SK-N-SH (cell line): ENCODE measurements around the gene UBE2E3. TPM values are rescaled to one million over a fixed set of nuclear protein-coding genes. Genes with fewer than 3 reads are reported as not detected.

ENCODE experiments used
- CTCF ChIA-PET: fragments of 300-600, 350-600 bp; formaldehyde crosslinking; extraction: SDS; loops from one replicate; lab custom pipeline; 2021; lab: Yijun Ruan, JAX
- POLR2A ChIA-PET: fragments of 350-600 bp; sonication (Branson Sonifier 250); formaldehyde crosslinking; extraction: SDS; loops from one replicate; lab custom pipeline; 2020; ENCODE audit warnings: antibody characterized with exemption, inconsistent platforms; lab: Yijun Ruan, JAX
- DNase-seq: peaks from one replicate; pipeline ENCODE4 v3.0.0; 2012
- H2AFZ ChIP-seq: fragments of 200-600 bp; sonication (generic); 2 replicates; pipeline ENCODE4 v1.8.1; 2016; ENCODE audit warnings: antibody characterized with exemption, mild to moderate bottlenecking, low read depth
- H3F3A ChIP-seq: fragments of 200-600 bp; sonication (generic); replicated peaks from 2 replicates; pipeline ENCODE3; 2016; ENCODE audit warnings: antibody characterized with exemption, mild to moderate bottlenecking; ENCODE audit not compliant: insufficient read depth
- H3K27ac ChIP-seq, 2 experiments: fragments of 200-500 bp in 1 of 2; fragments of 200-600 bp in 1 of 2; sonication (Bioruptor generic) in 1 of 2; sonication (generic), shearing (Covaris generic) in 1 of 2; 2 replicates each; pipeline versions ENCODE4 v1.5.1 to v1.6.1; 2014 to 2016; ENCODE audit warnings: low read depth in 2 of 2, inconsistent platforms in 1 of 2, low read length in 1 of 2, mild to moderate bottlenecking in 1 of 2, mixed read lengths in 1 of 2
- H3K27me3 ChIP-seq: fragments of 200-600 bp; sonication (generic), shearing (Covaris generic); 2 replicates; pipeline ENCODE4 v1.6.1; 2016; ENCODE audit warnings: mixed run types; ENCODE audit not compliant: insufficient read depth
- H3K36me3 ChIP-seq, 2 experiments: fragments of 200-500 bp in 1 of 2; fragments of 200-600 bp in 1 of 2; sonication (Bioruptor generic) in 1 of 2; sonication (generic) in 1 of 2; replicated peaks in 1 of 2; 2 replicates each; pipeline versions ENCODE3 to v1.5.1; 2014 to 2016; ENCODE audit warnings: low read length in 1 of 2, mild to moderate bottlenecking in 1 of 2; ENCODE audit not compliant: insufficient read depth in 2 of 2, control insufficient read depth in 1 of 2
- H3K4me1 ChIP-seq, 2 experiments: fragments of 200-500 bp in 1 of 2; fragments of 200-600 bp in 1 of 2; sonication (Bioruptor generic) in 1 of 2; sonication (generic), shearing (Covaris generic) in 1 of 2; 2 replicates each; pipeline versions ENCODE4 v1.5.1 to v1.6.1; 2014 to 2016; ENCODE audit warnings: low read depth in 1 of 2, low read length in 1 of 2, mixed run types in 1 of 2; ENCODE audit not compliant: insufficient read depth in 2 of 2, control insufficient read depth in 1 of 2
- H3K4me2 ChIP-seq: fragments of 200-600 bp; sonication (generic), shearing (Covaris generic); 2 replicates; pipeline ENCODE4 v1.6.1; 2017; ENCODE audit warnings: mixed run types
- H3K4me3 ChIP-seq, 2 experiments: fragments of 200-500 bp in 1 of 2; fragments of 200-600 bp in 1 of 2; sonication (Bioruptor generic) in 1 of 2; sonication (generic), shearing (Covaris generic) in 1 of 2; 2 replicates each; pipeline versions ENCODE4 v1.5.1 to v1.8.1; 2014 to 2016; ENCODE audit warnings: low read depth in 2 of 2, inconsistent platforms in 1 of 2, low read length in 1 of 2, mild to moderate bottlenecking in 1 of 2, mixed read lengths in 1 of 2, moderate library complexity in 1 of 2
- H3K79me2 ChIP-seq: fragments of 200-600 bp; sonication (generic); 2 replicates; pipeline ENCODE4 v1.8.1; 2017; ENCODE audit warnings: mild to moderate bottlenecking; ENCODE audit not compliant: insufficient read depth
- H3K9ac ChIP-seq: fragments of 200-600 bp; sonication (generic); 2 replicates; pipeline ENCODE4 v1.6.1; 2017; ENCODE audit warnings: mixed run types
- H3K9me2 ChIP-seq: fragments of 200-600 bp; sonication (generic); 2 replicates; pipeline ENCODE4 v1.6.1; 2017; ENCODE audit warnings: mixed run types
- H3K9me3 ChIP-seq: fragments of 200-600 bp; sonication (generic); 2 replicates; pipeline ENCODE4 v1.6.1; 2017; ENCODE audit warnings: mixed run types, mild to moderate bottlenecking, moderate library complexity
- H4K20me1 ChIP-seq: fragments of 200-600 bp; sonication (generic); 2 replicates; pipeline ENCODE4 v1.6.1; 2017; ENCODE audit warnings: mild to moderate bottlenecking, mixed run types; ENCODE audit not compliant: insufficient read depth
- EZH2phosphoT487 ChIP-seq: fragments of 200-600 bp; sonication (generic); IDR thresholded peaks from 2 replicates; pipeline ENCODE4 v1.6.1; 2017; ENCODE audit warnings: low read depth, mixed run types, mild to moderate bottlenecking, antibody characterized with exemption, moderate library complexity, borderline replicate concordance
- FOXJ3 ChIP-seq: sonication (generic); formaldehyde crosslinking; IDR thresholded peaks from 2 replicates; pipeline ENCODE4 v1.5.1; 2020; ENCODE audit warnings: mild to moderate bottlenecking, missing genetic modification reagents
- FOXM1 ChIP-seq: IDR thresholded peaks from 2 replicates; pipeline ENCODE4 v1.4.0; 2012; ENCODE audit warnings: low read depth, mild to moderate bottlenecking
- GABPA ChIP-seq: IDR thresholded peaks from 2 replicates; pipeline ENCODE4 v1.4.0; 2012; ENCODE audit warnings: low read depth, mild to moderate bottlenecking
- JUND ChIP-seq: IDR thresholded peaks from 2 replicates; pipeline ENCODE4 v1.4.0; 2012
- MAX ChIP-seq: IDR thresholded peaks from 2 replicates; pipeline ENCODE4 v1.4.0; 2012; ENCODE audit warnings: low read depth
- MEF2A ChIP-seq: IDR thresholded peaks from 2 replicates; pipeline ENCODE4 v1.4.0; 2012; ENCODE audit warnings: low read depth, borderline replicate concordance
- POLR2AphosphoS5 ChIP-seq: IDR thresholded peaks from 2 replicates; pipeline ENCODE4 v1.6.1; 2012; ENCODE audit warnings: low read depth, low read length
- RAD21 ChIP-seq: IDR thresholded peaks from 2 replicates; pipeline ENCODE4 v1.6.1; 2012; ENCODE audit warnings: mild to moderate bottlenecking, low read length
- RCOR1 ChIP-seq: fragments of 150-350 bp; IDR thresholded peaks from 2 replicates; pipeline ENCODE4 v1.6.1; 2017; ENCODE audit warnings: antibody characterized with exemption, low read length
- REST ChIP-seq: IDR thresholded peaks from 2 replicates; pipeline ENCODE4 v1.6.1; 2012; ENCODE audit warnings: mild to moderate bottlenecking, low read depth, low read length, moderate library complexity
- RFX5 ChIP-seq: IDR thresholded peaks from 2 replicates; pipeline ENCODE4 v1.6.1; 2012; ENCODE audit warnings: mild to moderate bottlenecking, improper control_type of control experiment, low read length
- RXRA ChIP-seq: IDR thresholded peaks from 2 replicates; pipeline ENCODE4 v1.4.0; 2012; ENCODE audit warnings: low read depth, mild to moderate bottlenecking, borderline replicate concordance
- SIN3A ChIP-seq: IDR thresholded peaks from 2 replicates; pipeline ENCODE4 v1.6.1; 2012; ENCODE audit warnings: low read depth, mild to moderate bottlenecking, low read length, moderate library complexity, borderline replicate concordance
- TAF1 ChIP-seq: IDR thresholded peaks from 2 replicates; pipeline ENCODE4 v1.6.1; 2012; ENCODE audit warnings: low read depth, mild to moderate bottlenecking, low read length, moderate library complexity, borderline replicate concordance
- TEAD4 ChIP-seq: IDR thresholded peaks from 2 replicates; pipeline ENCODE4 v1.4.0; 2012; ENCODE audit warnings: mild to moderate bottlenecking, borderline replicate concordance; ENCODE audit not compliant: insufficient read depth
- WGBS: methylation state at CpG from one replicate; pipeline ENCODE4 v1.1.6; 2017; ENCODE audit warnings: low lambda C conversion rate; 5-methylcytosine and 5-hydroxymethylcytosine counted together
- polyA plus RNA-seq, 3 experiments: library from polyadenylated mRNA; depleted of rRNA; stranded (reverse); fragments of >200 nt; gene quantifications; 2 replicates each; pipeline ENCODE4 v1.2.3, GENCODE V29; 2012
- TF ChIP-seq, protein P1 (sequence below): IDR thresholded peaks from 2 replicates; pipeline ENCODE4 v1.4.0; 2012; ENCODE audit warnings: low read depth, borderline replicate concordance

UBE2E3 gene
- polyA plus RNA-seq, 1 of the 3 experiments (the other 2 are of a cell fraction): 62.9 TPM

DNA sequence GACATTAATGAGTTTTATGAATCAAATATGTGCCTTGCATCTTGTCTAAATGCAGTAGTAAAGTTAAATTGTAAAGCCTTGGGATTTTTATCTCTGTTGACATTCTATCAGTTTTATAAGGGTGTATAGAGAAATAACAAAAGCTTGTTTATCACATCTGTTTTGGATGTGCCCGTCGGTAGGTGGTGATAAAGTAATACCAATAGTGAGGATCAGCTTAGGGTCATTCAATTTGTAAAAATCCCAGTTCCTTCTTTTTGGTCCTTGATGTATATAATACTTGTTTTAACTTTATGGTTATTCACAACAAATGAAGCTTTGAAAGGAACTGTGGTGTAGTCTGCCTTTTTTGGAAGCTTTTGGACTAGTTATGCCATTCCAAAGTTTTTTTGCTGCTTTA lies 12.6 kb downstream of the UBE2E3 start:
- 85% methylated on average over 2 of the region's 2 CpGs for WGBS
- no peak overlapping the region for H3K27ac ChIP-seq
- no peak overlapping the region for H3K4me2 ChIP-seq
- no peak overlapping the region for H3K9ac ChIP-seq
- CTCF ChIA-PET: interaction anchor here (1.3 to 1.4 kb wide), 2 partner anchors 9 to 111 kb away, joined by 5 to 6 read pairs; no protein-coding TSS in a partner anchor
- peaks cover 0 to 9% of the 10 kb centered on the region in 2 experiments; a peak in 2 of 4 replicates for H3K4me1 ChIP-seq
- no peak overlapping the region for H3K4me3 ChIP-seq
- TF ChIP-seq RAD21: peak; percentile 5; the same call in 1 of the 2 replicates
- TF ChIP-seq RCOR1: no peak
- POLR2A ChIA-PET: no interaction called here
- peaks cover 75% of the 10 kb centered on the region for H3K79me2 ChIP-seq
- H3F3A ChIP-seq: no peaks in the 10 kb centered on the region
- H2AFZ ChIP-seq: no peak overlapping the region
- peaks cover 27 to 31% of the 10 kb centered on the region in 2 experiments for H3K36me3 ChIP-seq
- DNase-seq: no peak
- H3K9me3 ChIP-seq: no peaks in the 10 kb centered on the region
- no peaks in the 10 kb centered on the region for H3K9me2 ChIP-seq
- no peaks in the 10 kb centered on the region for H3K27me3 ChIP-seq
- no peaks in the 10 kb centered on the region; the same call in 1 of the 2 replicates for H4K20me1 ChIP-seq

- Histone ChIP-seq H3K4me3 (no peak overlapping the region), H3K79me2 (peaks cover 62% of the 10 kb centered on the region), H2AFZ (no peak overlapping the region), H4K20me1 (peaks cover 3% of the 10 kb centered on the region; the same call in 1 of the 2 replicates), H3K9ac (no peak overlapping the region), H3K4me1 (no peaks in the 10 kb centered on the region; a peak in 2 of 4 replicates), H3K9me2 (no peaks in the 10 kb centered on the region), H3K9me3 (no peaks in the 10 kb centered on the region), H3K4me2 (no peak overlapping the region), H3K27me3 (no peaks in the 10 kb centered on the region), H3K36me3 (peaks cover 11 to 19% of the 10 kb centered on the region in 2 experiments), H3K27ac (no peak overlapping the region), H3F3A (no peaks in the 10 kb centered on the region)
- CTCF ChIA-PET: interaction anchor here (1.0 to 3.6 kb wide), 3 partner anchors 10 to 18 kb away, joined by 3 to 14 read pairs (median 4); no protein-coding TSS in a partner anchor
- 92% methylated on average over 4 of the region's 4 CpGs for WGBS
- POLR2A ChIA-PET: interaction anchor here (0.6 kb wide), 1 partner anchor 1079 kb away, joined by 6 read pairs; no protein-coding TSS in a partner anchor
- TF ChIP-seq, protein P1, sequence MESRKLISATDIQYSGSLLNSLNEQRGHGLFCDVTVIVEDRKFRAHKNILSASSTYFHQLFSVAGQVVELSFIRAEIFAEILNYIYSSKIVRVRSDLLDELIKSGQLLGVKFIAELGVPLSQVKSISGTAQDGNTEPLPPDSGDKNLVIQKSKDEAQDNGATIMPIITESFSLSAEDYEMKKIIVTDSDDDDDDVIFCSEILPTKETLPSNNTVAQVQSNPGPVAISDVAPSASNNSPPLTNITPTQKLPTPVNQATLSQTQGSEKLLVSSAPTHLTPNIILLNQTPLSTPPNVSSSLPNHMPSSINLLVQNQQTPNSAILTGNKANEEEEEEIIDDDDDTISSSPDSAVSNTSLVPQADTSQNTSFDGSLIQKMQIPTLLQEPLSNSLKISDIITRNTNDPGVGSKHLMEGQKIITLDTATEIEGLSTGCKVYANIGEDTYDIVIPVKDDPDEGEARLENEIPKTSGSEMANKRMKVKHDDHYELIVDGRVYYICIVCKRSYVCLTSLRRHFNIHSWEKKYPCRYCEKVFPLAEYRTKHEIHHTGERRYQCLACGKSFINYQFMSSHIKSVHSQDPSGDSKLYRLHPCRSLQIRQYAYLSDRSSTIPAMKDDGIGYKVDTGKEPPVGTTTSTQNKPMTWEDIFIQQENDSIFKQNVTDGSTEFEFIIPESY: no peak
- TF ChIP-seq MEF2A (no peak), FOXJ3 (no peak), TAF1 (no peak), EZH2phosphoT487 (no peak), SIN3A (no peak), REST (no peak), GABPA (no peak), POLR2AphosphoS5 (no peak), RAD21 (no peak), RFX5 (no peak), JUND (no peak), TEAD4 (no peak), MAX (no peak), RXRA (no peak), FOXM1 (no peak), RCOR1 (no peak)
- DNase-seq: no peak
Observed at GRCh38 chr2:180999274-180999964, 19.0 kb downstream of the UBE2E3 start.
